Activated naive CD4-positive, alpha-beta T cell treated with anti-CD3 and anti-CD28 coated beads, Interleukin-2, amount 50 U/mL, for 16 hours (primary cell): Measurements from ENCODE around the gene ASCC3.
"Not testable (repeated sequence)": the region's sequence is repeated elsewhere in the genome, so short reads cannot be mapped to it uniquely, and the experiment has no call there.

Experiments
- DNase-seq: peaks from one replicate; pipeline ENCODE4 v3.0.0-alpha.2; 2020

ASCC3 gene

GRCh38 chr6:100657678-100658330, 223.3 kb downstream of the ASCC3 start:
- no peak for DNase-seq

DNA sequence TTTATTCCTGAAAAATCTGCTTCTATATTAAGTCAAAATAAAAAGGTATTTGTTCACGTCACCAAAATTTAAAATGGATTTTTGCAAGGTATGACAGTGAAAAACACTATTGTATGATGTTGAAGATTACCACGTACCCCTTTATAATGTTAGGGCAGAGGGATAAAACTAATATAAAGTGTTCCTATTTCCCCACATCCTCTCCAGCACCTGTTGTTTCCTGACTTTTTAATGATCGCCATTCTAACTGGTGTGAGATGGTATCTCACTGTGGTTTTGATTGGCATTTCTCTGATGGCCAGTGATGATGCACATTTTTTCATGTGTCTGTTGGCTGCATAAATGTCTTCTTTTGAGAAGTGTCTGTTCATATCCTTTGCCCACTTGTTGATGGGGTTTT, 240.0 kb downstream of the ASCC3 start:
- not testable (repeated sequence) for DNase-seq

GRCh38 chr6:100633096-100633777, 247.9 kb downstream of the ASCC3 start:
- DNase-seq, result no peak

DNA sequence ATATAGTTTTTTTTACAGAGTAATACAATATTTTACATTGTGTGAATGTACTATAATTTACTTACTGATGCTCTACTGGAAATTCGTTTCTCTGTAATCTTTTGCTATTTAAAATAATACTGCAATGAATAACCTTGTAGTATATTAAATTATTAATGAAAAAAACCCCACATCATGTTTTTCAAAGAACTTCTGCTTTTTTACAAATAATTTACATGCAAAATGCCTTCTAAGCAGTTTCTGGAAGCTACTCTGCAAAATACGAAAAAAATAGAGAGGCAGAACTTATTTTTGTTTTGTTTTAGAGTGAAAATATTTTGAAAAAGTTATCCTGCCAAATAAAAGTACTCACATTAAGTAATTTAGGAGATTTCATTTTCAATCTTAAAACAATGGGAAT, 250.6 kb downstream of the ASCC3 start:
- no peak for DNase-seq

GRCh38 chr6:100627911-100628758, 253.0 kb downstream of the ASCC3 start:
- no peak for DNase-seq

DNA sequence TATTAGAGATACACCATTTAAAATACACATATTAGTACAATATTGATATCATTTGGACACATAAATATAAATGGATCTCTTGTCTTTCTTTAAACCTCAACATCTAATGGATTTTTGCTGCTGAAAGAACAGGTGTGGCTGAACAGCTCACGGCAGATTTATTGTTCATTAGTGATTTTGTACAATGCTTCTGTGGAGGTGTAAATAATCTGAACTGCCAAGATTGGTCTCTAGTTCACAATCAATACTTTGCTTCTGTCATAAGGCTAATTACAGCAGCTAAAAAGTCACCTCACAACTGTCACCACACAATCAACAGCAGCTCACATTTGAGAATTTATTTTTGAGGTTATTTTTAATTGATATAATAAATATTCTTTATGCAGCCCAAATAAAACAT, 254.4 kb downstream of the ASCC3 start:
- no peak for DNase-seq

DNA sequence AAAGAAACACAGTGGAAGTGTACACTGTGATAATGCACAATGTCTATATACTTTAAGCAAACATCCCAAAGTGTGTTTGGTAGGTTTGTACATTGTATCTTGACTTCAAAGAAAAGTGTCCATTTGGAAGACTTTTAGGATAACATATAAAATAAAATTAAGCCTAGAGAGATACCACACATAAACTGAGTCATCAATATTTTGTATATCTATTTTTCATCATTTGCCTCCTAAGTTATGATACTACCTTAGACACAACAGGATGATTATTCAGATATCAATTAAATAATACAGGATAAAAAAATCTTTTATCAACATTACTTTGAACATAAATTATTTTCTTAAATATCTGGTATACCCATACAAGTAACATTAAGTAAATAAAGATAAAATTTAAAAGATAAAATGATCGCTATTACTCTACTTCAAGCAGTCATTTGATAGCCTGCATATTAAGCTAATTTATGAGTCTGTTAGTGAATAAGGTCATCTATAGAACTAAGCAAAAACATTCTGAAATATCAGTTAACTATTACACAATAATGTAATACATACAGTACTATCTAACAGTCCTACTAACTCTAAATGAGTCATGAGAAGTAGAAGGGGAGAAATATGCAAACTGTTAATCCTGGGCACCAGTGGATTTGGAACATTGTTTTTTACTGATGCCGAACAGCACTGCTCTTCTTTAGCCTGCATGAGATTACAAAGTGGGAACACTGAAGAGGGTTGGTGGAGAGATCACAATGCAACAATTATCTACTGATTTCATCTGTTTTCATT, 258.0 kb downstream of the ASCC3 start:
- DNase-seq, result no peak

GRCh38 chr6:100620085-100620840, 260.9 kb downstream of the ASCC3 start:
- DNase-seq, result no peak

DNA sequence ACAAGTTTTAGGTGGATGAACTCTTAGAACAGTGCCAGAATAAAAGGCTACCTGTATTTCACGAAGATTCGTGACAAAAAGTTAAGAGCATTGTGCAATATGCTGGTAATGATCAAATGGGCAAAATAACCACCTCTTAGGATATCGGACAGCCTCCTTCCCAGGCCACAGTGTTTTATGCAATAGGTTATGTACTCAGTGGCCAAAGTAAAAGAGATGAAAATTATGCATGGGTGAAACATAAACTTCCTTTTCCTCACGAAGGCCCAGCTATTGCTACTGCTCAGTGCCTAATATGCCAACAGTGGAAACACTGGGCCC, 262.8 kb downstream of the ASCC3 start:
- DNase-seq, result no peak

DNA sequence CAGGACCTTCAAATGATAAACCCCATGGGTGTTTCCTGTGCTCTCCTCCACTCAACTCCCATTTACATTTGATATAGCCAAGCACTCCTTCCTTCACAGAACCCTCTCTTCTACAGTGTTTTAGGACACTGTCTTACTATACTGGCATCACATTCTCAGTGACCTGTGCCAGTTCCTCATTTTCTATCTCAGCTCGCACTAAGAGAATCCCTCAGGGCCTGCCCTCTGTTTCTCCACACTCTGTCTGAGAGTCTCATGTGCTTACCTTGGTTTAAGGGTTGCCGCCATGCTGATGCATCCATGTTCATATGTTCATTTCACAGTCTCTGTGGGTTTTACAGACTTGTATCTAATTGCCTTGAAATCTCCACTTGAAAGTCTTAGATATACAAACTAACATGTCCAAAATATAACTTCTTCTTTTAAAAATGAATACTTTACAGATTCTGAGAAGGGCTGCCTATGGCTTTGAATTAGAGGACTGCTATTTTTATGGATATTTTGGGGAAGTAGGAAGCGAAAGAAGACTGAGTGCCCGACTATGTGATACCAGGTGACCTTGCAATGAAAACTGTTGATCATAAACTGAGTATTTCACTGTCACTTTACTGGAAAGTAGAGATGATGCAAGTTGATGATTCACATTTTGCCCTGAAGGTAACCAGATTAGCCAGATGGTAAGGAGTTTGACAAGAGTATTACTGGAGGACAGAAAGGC, 263.3 kb downstream of the ASCC3 start:
- no peak for DNase-seq

GRCh38 chr6:100614933-100615332, 266.2 kb downstream of the ASCC3 start:
- no peak for DNase-seq

GRCh38 chr6:100614386-100614785, 266.7 kb downstream of the ASCC3 start:
- DNase-seq, result no peak

DNA sequence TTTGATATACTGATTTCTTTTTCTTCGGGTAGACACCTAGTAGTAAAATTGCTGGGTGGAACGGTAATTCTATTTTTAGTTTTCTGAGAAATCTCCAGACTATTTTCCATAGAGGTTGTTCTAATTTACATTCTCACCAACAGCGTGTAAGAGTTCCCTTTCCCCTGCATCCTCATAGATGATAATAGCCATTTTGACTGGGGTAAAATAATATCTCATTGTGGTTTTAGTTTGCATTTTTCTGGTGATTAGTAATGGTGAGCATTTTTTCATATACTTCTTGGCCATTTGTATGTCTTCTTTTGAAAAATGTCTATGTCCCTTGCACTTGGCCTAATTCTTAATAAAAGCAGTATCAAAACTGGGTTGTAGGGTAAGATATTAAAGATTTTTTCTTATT, 267.5 kb downstream of the ASCC3 start:
- DNase-seq, result no peak

GRCh38 chr6:100612094-100612493, 269.0 kb downstream of the ASCC3 start:
- DNase-seq, result no peak

GRCh38 chr6:100599088-100599770, 281.9 kb downstream of the ASCC3 start:
- DNase-seq, result no peak

DNA sequence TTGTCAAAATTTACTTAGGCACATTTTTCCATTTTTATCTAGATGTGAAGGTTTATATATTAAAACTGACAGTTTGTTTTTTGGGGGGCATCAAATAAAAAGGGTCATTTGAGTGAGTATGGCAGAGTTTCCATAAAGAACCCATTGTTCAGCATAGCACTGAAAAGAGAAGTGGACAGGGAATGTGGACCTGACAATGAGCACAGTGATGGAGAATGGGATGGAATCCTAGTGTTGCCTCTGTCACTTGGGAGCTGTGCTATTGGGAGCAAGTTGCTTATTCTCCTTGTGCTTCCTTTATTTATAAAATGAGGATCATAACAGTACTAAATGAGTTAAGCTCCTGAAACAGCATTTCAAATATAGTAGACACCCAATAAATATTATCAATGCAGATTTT, 285.7 kb downstream of the ASCC3 start:
- DNase-seq, result no peak

DNA sequence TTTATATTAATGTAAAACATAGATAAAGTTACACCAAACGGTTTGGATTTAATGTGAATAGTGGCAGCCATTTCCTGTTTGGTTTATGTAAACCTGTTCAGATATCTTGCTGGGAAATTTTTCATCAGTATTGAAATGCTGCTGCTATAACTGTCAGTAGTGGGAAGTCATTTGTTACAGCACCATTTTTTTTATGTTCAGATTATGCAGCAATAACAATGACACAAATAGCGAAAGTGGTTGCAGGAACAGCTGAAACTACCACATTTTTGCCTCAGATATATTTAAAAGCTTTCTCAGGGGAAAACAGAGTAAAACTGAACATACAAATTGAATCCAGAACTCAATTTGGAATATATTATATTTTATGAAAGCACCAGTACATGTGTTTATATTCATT, 287.6 kb downstream of the ASCC3 start:
- DNase-seq, result no peak

- DNase-seq, result no peak
Measured at GRCh38 chr6:100592929-100593328, 288.2 kb downstream of the ASCC3 start.

DNA sequence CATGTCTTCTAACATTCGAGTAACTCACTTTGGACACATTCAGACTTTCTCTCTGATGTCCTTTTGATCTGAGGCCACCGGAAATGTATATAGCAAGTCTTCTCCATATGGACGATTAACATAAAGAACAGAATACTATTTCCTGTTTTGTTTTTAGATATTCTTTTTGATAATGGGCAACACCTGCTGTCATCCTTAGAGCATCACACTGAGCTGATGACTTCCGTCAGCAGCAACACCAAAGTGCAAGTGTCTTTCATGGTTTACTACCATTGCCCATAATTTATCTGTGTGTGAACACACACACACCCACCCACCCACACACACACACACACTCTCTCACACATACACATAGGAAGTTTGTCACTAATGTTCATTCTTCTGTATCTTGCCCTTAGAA, 303.7 kb downstream of the ASCC3 start:
- DNase-seq, result no peak

DNA sequence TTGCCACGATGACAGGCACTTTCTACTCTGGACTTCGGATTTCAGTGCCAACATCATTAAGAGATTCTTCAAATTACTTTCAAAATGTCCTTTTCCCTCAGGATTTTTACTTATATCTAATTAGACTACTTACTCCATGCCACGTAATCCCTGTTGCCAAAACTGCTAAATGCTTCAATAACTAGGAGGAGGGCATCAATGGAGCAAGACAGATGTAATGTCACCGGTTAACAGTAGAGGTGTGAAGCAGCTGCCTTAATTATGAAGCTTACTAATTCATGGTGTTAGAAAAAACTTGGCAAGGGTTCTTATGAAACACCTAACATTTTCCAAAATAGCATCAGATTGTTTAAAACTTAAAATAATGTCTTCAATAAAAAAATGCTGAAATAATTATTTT, 305.2 kb downstream of the ASCC3 start:
- DNase-seq, result no peak

DNA sequence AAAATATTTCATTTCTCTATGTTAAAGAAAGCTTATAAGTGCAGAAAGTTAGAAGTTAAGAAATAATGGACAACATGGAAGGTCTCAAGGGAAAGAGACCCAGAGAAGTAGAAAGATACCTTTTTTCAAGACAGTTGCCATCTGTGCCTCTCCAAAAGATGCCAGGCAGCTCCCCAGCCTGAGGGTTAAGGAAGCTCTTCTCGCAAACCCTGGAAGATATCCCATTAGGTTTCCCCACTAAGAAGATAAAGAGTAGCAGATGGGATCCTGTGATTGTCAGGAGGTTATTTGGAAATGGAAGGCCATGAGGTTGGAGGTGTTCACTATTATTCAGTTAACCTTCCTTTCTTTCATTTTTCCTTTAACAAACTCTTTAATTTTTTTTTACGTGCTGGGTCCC, 306.3 kb downstream of the ASCC3 start:
- no peak for DNase-seq
